ENCODE measurements around the gene ONECUT2. TPM values are rescaled to one million over a fixed set of nuclear protein-coding genes. Genes with fewer than 3 reads are reported as not detected.
"Not testable (repeated sequence)": the region's sequence is repeated elsewhere in the genome, so short reads cannot be mapped to it uniquely, and the experiment has no call there.

Gene ONECUT2
- total RNA-seq, 6 donors from 2014 or later, result 0.06 to 0.24 (median 0.10) TPM; not detected in 3

DNA sequence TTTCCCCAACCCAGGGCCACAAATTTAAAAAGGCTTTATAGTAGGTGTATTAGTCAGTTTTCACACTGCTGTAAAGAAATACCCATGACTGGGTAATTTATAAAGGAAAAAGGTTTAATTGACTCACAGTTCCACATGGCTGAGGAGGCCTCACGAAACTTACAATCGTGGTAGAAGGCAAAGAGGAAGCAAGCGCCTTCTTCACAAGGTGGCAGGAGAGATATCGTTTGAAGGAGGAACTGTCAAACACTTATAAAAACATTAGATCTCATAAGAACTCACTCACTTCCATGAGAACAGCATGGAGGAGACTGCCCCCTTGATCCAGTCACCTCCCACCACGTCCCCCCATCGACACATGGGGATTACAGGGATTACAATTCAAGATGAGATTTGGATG is 80.9 kb downstream of the ONECUT2 start:
- no peak overlapping the region for H3K27ac ChIP-seq
- no peaks in the 10 kb centered on the region for H3K27me3 ChIP-seq
- no peaks in the 10 kb centered on the region for H3K9me3 ChIP-seq
- no peaks in the 10 kb centered on the region for H3K4me1 ChIP-seq
- H3K4me3 ChIP-seq, result no peak overlapping the region
- ATAC-seq (ENCODE audit: low FRiP score in 2 of 2) (no peak), DNase-seq (no peak)
- TF ChIP-seq, protein P1, sequence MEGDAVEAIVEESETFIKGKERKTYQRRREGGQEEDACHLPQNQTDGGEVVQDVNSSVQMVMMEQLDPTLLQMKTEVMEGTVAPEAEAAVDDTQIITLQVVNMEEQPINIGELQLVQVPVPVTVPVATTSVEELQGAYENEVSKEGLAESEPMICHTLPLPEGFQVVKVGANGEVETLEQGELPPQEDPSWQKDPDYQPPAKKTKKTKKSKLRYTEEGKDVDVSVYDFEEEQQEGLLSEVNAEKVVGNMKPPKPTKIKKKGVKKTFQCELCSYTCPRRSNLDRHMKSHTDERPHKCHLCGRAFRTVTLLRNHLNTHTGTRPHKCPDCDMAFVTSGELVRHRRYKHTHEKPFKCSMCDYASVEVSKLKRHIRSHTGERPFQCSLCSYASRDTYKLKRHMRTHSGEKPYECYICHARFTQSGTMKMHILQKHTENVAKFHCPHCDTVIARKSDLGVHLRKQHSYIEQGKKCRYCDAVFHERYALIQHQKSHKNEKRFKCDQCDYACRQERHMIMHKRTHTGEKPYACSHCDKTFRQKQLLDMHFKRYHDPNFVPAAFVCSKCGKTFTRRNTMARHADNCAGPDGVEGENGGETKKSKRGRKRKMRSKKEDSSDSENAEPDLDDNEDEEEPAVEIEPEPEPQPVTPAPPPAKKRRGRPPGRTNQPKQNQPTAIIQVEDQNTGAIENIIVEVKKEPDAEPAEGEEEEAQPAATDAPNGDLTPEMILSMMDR (IDR thresholded peaks at IDR 0.05), result no peak
- TF ChIP-seq EP300 (IDR thresholded peaks at IDR 0.05), result no peak
- no peak for TF ChIP-seq POLR2A (IDR thresholded peaks at IDR 0.05)
- no peak for TF ChIP-seq POLR2AphosphoS5 (IDR thresholded peaks at IDR 0.05)
- H3K36me3 ChIP-seq, result no peaks in the 10 kb centered on the region
- WGBS, 2 donors, result 59% methylated on average over 6 of the region's 6 CpGs

DNA sequence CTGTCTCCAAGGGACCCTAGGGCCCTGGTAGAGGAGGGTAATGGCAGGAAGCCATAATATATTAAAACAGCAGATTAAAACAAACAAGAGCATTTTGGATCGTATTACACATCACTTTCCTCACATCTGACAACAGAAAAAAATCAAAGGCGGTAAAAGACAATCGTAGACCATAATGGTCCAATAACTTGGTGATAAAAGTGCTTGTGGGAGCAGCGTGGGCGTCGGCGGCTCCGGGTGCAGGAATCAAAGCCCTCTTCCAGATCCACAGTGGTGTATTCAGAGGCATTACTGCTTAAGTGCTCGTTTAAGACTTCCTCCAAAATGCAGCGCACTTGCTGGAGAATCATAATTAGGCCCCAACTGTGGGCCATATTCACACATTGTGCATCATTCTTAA is 83.4 kb downstream of the ONECUT2 start:
- TF ChIP-seq POLR2AphosphoS5 (IDR thresholded peaks at IDR 0.05) (no peak), POLR2A (IDR thresholded peaks at IDR 0.05) (no peak), EP300 (IDR thresholded peaks at IDR 0.05) (no peak)
- TF ChIP-seq, protein P1 (IDR thresholded peaks at IDR 0.05), result no peak
- H3K27me3 ChIP-seq, result no peaks in the 10 kb centered on the region
- no peaks in the 10 kb centered on the region for H3K36me3 ChIP-seq
- no peak overlapping the region for H3K4me3 ChIP-seq
- H3K4me1 ChIP-seq, result no peaks in the 10 kb centered on the region
- no peaks in the 10 kb centered on the region for H3K9me3 ChIP-seq
- WGBS, 2 donors, result 74 to 82% methylated on average over 10 of the region's 10 CpGs
- H3K27ac ChIP-seq, result no peak overlapping the region
- no peak for ATAC-seq (ENCODE audit: low FRiP score in 2 of 2)
- peak in 1 of 2 donors; percentile 38 for DNase-seq

DNA sequence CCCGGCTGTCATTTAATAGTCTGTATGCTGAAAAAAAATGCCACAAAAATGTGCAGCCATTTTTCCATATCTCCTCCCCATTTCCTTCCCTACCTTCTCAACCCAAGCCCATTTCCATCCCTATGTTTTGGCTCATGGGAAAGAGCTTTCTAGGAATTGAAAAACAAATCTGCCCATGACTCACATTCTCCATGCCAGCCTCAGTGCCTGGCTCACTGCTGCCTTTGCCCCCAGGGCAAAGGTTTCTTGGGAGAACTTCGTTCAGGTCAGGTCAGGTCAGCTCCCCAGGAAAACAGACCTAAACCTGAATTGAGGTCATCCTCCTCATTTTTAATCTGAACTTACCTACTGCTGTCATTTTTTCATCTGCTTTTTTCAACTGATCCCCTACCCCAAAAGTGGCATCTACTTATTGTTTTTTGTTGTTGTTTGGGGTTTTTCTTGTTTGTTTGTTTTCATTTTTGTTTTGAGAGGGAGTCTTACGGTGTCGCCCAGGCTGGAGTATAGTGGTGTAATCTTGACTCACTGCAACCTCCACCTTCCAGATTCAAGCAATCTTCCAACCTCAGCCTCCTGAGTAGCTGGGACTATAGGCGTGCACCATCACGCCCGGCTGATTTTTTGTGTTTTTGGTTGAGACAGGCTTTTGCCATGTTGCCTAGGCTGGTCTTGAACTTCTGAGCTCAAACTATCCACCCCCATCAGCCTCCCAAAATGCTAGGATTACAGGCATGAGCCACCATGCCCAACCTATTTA is 84.7 kb downstream of the ONECUT2 start:
- Histone ChIP-seq H3K27me3 (no peaks in the 10 kb centered on the region), H3K4me1 (no peaks in the 10 kb centered on the region), H3K27ac (no peak overlapping the region), H3K36me3 (no peaks in the 10 kb centered on the region), H3K4me3 (no peak overlapping the region), H3K9me3 (no peaks in the 10 kb centered on the region)
- DNase-seq (no peak), ATAC-seq (ENCODE audit: low FRiP score in 2 of 2) (no peak)
- TF ChIP-seq POLR2A (IDR thresholded peaks at IDR 0.05), result no peak
- WGBS, 2 donors, result 85 to 88% methylated on average over 6 of the region's 7 CpGs

DNA sequence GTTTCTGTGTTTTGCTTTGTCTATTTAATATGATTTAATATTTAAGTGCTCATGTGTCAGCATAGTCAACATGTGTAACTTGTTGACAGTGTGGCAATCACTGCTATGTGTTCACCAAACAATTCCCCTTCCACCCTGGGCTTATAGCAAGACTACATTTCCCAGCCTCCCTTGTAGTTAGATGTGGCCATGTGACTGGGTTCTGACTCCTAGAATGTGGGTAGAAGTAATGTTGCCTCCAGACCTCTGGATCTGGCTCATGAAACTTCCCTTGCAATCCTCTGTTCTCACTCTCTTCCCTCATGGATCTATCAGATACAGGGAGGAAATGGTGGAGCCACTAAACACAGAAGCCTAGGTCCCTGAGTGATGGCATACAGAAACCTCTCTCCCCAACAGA is 87.2 kb downstream of the ONECUT2 start:
- peak in 1 of 2 donors; percentile 23 for ATAC-seq (ENCODE audit: low FRiP score in 2 of 2)
- H3K4me1 ChIP-seq, result not testable (repeated sequence)

DNA sequence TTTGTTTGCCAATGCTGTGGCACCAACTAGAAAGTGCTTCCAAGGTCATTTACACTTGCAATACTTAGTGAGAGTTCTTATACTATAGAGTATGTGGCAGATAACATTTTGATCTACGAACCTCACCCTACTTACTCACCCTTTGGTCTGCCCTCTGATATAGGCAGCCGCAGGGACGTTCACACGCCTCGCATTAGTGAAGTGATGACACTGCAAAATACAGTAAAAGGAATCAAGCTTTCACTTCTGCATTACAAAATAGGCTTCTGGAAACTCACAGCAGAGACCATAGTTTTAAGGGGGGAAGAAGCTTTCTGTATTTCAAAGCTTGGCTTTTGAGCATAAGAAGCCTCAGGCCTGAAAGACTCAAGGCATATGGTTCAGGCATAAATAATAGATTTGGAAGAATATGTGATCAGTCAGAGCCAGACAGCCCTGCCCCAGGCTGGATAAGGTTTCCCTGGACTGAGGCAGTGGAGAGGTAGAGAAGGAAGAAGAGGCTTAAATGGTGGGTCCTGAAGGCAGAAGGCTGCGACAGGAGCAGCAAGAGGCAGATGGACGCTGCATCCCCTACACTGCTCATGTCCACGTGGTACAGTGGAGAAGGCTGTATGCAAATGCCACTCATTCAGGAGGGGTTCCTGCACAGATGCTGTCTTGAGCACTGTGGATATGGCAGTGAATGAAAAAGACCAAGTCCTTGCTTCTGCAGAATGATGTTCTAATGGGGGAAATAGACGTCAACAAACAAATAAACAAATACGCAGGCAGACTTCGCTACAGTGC is 88.2 kb downstream of the ONECUT2 start:
- no peaks in the 10 kb centered on the region for H3K4me1 ChIP-seq
- WGBS, 2 donors, result 71 to 72% methylated on average over 10 to 11 of the region's 11 CpGs
- no peak overlapping the region for H3K27ac ChIP-seq
- no peaks in the 10 kb centered on the region for H3K36me3 ChIP-seq
- ATAC-seq (ENCODE audit: low FRiP score in 2 of 2) (peak in 1 of 2 donors; percentile 81), DNase-seq (peak in 1 of 2 donors; percentile 26)
- H3K27me3 ChIP-seq, result no peaks in the 10 kb centered on the region
- TF ChIP-seq POLR2A (IDR thresholded peaks at IDR 0.05), result no peak
- TF ChIP-seq, protein P1 (IDR thresholded peaks at IDR 0.05), result no peak
- no peak for TF ChIP-seq EP300 (IDR thresholded peaks at IDR 0.05)
- no peak for TF ChIP-seq POLR2AphosphoS5 (IDR thresholded peaks at IDR 0.05)
- no peak overlapping the region for H3K4me3 ChIP-seq
- H3K9me3 ChIP-seq, result no peaks in the 10 kb centered on the region

More for the DNA sequence above, 87.2 kb downstream of the ONECUT2 start:
- not testable (repeated sequence) for DNase-seq, H3K36me3 ChIP-seq, H3K27me3 ChIP-seq, H3K4me3 ChIP-seq, H3K27ac ChIP-seq, H3K9me3 ChIP-seq
